GM19043 (cell line): Measurements from ENCODE around the gene FCHSD1.
A peak's percentile ranks its signal among the peaks of the same experiment; 100 is the strongest.

Source experiments
- ATAC-seq: cut with Tn5 transposase; IDR thresholded peaks from one replicate; pipeline ENCODE4 v1.9.1; 2021; ENCODE audit warnings: low read depth; ENCODE audit not compliant: unreplicated experiment

FCHSD1 gene

GRCh38 chr5:141646026-141646425 lies 5.2 kb downstream of the FCHSD1 start:
- no peak for ATAC-seq

DNA sequence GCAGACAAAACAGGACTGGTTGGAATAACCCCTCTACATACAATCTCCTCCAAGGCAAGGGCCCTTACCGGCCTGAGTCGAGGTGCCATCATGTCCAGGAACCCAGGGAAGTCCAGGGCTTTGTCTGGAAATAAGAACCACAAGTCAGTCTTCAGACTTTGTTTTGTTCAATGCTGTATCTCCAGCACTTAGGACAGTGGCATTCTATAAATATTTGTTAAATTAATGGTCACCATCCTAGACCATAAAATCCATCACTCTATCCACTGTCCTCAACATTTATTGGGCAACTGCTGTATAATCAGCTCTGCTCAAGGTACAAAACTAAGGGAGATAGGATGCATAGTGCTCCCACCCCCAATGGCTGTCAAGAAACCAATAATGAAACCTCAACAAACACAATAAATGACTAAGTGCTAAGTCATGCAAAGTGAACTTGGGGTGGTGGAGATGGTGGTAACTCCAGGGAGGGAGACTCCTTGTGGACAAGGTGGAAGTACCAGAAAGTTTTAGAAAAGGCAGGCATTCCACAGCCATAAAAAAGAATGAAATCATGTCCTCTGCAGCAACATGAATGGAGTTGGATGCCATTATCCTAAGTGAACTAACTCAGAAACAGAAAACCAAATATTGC lies 9.5 kb downstream of the FCHSD1 start:
- ATAC-seq = peak; percentile 42

- no peak for ATAC-seq
Measured at GRCh38 chr5:141640698-141641097, 10.5 kb downstream of the FCHSD1 start.

DNA sequence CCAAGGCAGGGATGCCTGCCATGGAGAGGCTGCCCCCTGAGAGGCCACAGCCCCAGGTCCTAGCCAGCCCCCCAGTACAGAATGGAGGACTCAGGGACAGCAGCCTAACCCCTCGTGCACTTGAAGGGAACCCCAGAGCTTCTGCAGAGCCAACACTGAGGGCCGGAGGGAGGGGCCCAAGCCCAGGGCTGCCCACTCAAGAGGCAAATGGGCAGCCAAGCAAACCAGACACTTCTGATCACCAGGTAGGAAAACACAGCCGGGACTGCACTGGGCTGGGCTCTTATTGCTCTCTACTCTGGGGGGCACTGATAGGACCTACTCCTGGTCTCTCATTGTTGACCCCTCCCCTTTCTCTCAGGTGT lies 11.2 kb downstream of the FCHSD1 start:
- no peak for ATAC-seq

DNA sequence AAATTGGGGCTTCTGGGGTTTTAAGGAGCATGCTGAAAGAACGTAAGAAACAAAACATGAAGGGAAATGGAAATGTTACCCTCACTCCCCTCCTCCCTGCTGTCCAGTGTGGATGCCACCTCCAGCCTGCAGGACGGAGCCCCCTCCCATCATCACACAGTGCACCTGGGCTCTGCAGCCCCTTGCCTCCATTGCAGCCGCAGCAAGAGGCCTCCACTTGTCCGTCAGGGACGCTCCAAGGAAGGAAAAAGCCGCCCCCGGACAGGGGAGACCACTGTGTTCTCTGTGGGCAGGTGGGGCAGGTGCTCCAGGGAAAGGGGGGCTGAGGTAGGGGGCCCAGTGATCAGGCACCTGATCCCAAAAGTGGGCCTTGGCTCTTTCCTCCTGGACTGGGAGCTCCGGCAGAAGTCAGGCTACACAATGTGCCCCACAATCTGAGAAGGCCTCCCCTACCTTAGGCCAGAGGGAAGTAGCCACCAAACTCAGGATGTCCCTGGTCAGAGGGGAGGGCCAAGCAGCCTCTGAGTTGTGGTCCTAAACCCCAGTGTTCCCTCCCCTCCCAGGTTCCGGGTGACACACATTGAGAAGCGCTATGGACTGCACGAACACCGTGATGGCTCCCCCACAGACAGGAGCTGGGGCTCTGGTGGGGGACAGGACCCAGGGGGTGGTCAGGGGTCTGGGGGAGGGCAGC lies 11.7 kb downstream of the FCHSD1 start:
- ATAC-seq = no peak

GRCh38 chr5:141638771-141639170 lies 12.4 kb downstream of the FCHSD1 start:
- no peak for ATAC-seq

DNA sequence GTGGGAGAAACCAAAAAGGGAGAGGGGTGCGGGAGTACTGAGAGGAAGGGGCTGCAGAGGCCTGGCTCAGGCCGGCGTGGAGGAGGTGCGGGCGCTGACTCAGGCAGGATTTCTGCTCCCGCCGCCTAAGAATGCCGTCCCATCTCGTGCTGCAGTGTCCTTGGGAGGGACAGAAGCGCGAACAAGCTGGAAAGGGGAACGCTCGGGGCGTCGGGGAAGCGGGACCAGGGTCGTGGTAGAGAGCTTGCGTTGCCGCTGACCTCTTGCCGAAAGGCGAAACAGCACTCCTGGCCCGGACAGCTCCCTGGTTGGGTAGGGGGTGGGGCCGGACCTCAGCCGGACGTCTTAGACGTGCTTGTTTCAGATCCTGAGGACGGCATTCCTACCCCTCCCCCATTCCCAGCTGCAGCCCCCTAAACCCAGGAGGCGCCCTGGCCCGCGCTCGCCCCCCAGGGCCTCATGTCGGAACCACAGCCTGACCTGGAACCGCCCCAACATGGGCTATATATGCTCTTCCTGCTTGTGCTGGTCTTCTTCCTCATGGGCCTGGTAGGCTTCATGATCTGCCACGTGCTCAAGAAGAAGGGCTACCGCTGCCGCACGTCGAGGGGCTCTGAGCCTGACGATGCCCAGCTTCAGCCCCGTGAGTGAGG lies 13.3 kb downstream of the FCHSD1 start:
- ATAC-seq = no peak

GRCh38 chr5:141637123-141637766 lies 14.0 kb downstream of the FCHSD1 start:
- peak; percentile 3 for ATAC-seq

DNA sequence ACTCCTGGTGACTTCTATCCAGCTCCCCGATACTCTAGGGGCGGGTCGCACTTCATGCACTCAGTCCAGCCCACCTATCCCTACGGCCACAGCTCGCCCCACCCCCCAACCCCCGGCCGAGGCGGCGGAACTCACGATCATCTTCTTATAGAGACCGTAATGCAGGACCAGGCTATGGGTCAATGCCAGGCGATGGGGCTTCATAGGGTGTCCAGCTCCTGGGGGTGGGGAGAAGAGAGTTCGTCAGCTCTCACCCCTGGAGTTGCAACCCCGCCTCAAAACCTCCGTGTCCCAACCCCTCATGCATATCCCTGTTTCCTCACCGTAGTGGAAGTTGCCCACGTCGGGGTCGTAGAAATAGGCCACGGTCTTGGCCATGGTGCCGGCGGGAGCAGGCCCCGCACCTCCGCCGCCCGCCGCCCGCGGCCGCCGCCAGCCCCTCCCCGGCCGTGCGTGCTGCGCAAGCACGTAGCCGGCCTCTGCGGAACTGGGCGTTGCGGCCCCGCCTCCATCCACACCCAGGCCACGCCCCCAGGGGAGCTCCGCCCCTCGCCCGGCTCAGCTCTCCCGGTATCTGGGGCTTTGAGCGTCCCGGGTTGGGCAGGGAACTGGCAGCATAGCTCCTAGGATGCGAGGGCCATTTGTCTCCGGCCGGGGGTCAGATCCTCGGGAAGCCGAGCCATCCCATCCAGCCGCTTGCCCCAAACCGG lies 14.7 kb downstream of the FCHSD1 start, which contains the start of the genes HDAC3 and RELL2:
HDAC3 (minus strand) TSS at position 437 of the 710 bp plus-strand sequence; CDS start at position 378, 59 bp downstream.
RELL2 (plus strand) TSS at position 585 of the 710 bp plus-strand sequence. CDS start 1,229 bp downstream, outside the sequence.
- peak; percentile 67 for ATAC-seq

- ATAC-seq = no peak
Measured at GRCh38 chr5:141636106-141636412, 15.2 kb downstream of the FCHSD1 start.

DNA sequence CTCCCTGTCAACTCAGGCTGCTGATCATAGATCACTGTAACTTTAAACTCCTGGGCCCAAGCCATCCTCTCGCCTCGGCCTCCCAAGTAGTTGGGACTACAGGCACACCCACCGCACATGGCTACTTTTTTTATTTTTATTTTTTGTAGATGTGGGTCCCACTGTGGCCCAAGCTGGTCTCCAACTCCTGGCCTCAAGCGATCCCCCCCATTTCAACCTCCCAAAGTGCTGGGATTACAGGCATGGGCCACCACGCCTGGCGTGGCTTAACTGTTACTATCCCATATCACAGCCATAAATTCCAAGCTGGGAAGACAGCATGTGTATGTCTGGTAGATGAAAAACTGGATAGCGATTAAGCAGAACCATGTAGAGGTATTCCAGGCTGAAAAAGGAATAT lies 15.6 kb downstream of the FCHSD1 start:
- no peak for ATAC-seq

GRCh38 chr5:141634720-141635119 lies 16.5 kb downstream of the FCHSD1 start:
- ATAC-seq = no peak

DNA sequence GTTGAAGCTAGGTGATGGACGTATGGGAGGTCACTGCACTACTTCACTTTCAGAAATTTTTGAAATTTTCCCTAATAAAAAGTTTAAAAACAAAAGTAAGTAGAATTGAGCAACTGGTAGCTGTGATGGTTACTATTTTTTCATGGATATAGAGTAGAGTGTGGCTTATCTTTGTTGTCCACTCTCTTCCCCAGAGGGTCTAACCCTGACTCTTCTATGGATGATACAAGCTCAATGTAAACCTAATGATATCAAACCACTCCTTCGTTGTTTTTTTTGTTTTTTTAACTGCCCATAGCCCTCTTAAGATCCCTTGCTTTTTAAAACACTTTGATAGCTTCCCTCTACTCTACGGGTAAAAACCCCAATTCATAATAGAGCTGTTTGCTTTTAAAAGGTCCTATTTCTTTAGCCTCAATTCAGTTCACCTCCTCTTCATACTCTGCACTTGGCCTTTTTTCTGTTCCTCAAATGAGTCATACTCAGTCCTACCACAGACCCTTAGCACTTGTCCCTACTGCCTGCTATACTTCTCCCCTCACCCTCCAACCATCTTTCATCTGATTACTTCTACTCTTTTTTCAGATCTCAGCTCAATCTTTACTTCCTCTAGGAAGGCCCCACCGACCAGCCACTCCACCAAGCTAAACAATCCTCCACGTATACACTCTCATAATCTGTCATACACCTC lies 17.2 kb downstream of the FCHSD1 start:
- ATAC-seq = peak; percentile 74

GRCh38 chr5:141632650-141633049 lies 18.6 kb downstream of the FCHSD1 start:
- no peak for ATAC-seq

GRCh38 chr5:141630570-141631140 lies 20.6 kb downstream of the FCHSD1 start:
- no peak for ATAC-seq

- no peak for ATAC-seq
Measured at GRCh38 chr5:141628175-141628788, 22.9 kb downstream of the FCHSD1 start.

DNA sequence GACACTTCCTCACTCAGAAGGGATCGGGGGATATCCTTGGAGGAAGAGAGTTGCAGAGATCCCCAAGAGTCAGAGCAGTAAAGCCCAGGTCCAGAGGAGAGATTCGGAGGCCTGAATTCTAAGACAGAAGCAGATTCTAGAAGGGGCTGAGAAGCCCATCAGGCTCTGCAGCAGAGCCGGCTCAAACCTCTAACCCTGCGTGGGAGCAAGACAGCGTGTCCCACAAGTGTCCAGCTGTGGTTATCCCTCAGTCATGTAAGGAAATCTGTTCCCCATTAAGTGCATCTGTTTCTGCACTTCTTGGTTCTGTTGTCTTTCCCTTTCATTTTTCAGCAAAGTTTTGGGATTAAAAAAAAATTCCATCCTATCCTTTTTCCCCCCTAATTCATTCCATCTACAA lies 27.6 kb downstream of the FCHSD1 start:
- no peak for ATAC-seq

GRCh38 chr5:141623186-141623585 lies 28.0 kb downstream of the FCHSD1 start:
- peak; percentile 41 for ATAC-seq

DNA sequence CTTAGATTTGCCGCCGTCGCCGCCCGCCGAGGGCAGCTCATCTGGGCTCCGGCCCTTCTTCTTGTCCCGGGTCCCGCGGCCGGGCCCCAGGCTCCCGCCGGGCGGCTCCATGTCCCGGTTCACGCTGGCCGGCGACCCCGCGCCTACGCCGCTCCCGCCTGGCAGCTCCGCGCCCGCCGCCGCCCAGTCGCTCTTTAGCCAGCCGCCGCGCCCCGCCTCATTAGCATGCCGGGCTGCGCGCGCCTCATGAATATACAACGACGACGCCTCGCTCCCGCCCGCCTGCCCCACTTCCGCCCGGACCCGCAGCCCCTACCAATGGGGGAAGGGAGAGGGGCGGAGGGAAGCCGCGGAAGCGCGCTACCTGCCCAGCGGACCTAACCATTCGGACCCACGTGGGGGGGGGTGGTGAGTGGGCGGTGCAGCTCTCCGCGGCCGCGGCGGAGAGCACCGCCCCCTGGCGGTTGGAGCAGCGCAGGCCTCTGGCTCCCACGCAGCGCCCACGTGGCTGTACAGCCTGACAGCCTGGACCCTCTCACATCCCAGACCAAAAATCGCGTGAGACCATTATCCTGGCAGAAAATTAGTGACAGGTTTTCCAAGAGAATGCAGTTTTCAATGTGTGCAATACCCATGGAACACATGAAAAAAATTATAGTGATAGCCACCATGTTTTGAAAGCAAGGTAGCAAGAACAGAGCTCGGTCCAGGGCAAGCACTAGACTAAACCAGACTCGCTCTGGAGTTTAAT lies 32.2 kb downstream of the FCHSD1 start, which contains the start of gene DIAPH1:
DIAPH1 (minus strand) TSS at position 197 of the 751 bp plus-strand sequence; CDS start at position 111, 86 bp downstream.
- peak; percentile 79 for ATAC-seq
